T-helper 2 cell treated with Interferon-gamma antibody and Interleukin-4, amounts not matched to agents 100 ng/mL and 5 ng/mL, for 36 hours (primary cell): ENCODE data around the gene PRICKLE2. TPM values are rescaled to one million over a fixed set of nuclear protein-coding genes. Genes with fewer than 3 reads are reported as not detected.

Experiments
- intact Hi-C: fragments of 100-400 bp; cut with micrococcal nuclease; formaldehyde crosslinking; loops from one replicate; pipeline ENCODE4 v1.15.1; 2023
- total RNA-seq: library from RNA; stranded (reverse); gene quantifications from 2 replicates; pipeline ENCODE4 v1.2.3, GENCODE V29; 2022

The PRICKLE2 gene
- total RNA-seq, 1 donor from 2014 or later, result not detected

DNA sequence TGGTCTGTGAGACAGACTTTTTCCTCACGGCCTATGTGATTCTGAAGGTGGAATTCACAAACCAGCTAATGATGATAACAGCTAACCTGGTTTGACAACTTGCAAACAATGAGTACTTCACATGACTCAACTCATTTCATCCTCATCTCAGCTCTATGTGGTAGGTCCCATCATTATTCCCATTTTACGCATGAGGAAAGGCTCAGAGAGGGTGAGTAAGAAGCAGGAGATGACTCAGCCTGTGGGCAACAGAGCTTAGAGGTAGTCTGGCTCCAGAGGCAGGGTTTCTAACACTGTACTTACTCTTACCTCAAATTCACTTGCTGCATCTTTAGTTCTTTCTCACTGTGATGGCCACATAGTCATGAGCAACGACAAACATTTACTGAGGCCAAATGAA lies 176.1 kb downstream of the PRICKLE2 start:
- intact Hi-C loops, result no loop called here

DNA sequence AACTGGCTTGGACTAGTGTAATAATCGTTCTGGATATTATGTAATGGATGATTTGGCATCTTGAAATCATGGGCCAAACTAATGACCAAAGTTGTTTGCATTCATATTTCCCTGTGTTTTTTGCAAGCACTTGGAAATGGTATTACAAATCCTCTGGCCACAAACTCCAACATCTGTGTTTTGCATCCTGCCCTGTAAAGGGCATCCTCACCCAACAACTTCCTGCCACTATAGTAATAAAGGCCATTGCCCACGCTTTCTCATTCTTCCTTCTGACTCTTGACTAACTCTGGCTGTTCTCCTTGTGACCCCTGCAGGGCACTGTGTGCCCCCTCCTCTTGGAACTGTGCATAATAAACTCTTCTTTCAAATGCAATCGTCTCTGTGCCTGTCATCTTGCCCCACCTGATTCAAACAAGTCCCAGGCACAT lies 176.6 kb downstream of the PRICKLE2 start:
- intact Hi-C loops, result no loop called here

DNA sequence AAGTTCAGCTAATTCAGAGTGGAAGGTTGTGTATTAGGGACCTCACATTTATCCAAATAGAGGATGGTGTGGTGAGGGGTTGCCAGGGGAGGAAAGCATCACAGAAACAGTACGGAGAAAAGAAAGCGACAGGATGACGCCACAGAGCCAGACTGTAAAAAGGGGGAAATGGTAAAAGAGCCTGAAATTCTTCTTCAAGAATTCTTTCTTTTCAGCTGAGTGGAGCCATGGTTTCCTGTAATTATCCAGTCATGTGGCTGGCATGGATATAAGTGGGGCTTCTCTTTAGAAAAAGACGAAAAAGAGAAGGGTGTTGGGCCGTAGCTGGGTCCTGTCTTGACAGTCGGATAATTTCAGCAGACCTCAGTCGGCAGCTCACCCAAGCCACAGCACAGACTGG lies 177.5 kb downstream of the PRICKLE2 start:
- intact Hi-C loops, result no loop called here

DNA sequence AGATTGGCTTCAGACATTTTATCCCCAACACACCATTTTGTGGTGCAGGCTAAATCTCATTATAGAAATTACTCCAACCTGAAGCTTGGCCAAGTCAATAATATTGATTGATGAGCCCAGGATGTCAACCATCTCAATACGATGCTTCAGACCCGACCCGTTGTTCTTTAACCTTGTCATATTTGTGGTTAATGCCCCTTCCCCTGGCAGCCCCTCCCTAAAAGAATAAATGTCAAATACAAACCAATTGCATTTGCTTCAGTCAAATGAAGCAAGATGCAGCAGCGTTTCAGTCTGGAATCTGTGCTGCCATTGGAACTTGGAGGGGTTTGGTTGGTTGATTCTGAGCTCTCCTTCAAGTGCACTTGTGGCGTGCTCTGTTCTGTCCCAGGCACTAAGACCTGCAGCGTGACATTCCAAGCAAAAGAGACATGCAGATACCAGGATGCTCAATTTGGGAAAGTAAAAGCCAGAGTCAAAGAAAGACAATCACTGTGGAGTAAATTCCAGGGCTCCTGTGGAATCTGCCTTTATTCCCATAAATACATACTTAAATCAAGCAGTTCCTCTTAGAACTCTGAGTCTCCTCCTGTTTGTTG lies 178.2 kb downstream of the PRICKLE2 start:
- intact Hi-C loops, result no loop called here

DNA sequence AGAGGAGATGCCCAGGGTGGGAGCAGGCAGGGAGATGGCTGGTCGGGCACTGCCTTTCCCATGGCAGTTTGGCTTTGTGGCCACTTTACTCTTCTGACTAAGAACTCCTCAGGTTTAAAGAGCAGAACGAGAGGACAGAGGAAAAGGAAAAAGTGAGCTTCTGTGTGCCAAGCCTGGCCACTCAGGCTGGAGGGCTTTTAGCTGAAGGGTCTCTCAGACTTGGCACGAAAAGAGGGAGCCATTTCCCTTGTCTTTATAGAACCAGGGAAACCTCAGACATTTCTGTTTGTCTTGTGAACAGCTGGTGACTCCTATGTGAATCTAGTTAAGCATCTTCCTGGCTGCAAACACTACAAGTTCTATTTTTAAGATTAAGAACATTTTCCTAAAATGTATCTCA lies 178.7 kb downstream of the PRICKLE2 start:
- intact Hi-C loops, result no loop called here

DNA sequence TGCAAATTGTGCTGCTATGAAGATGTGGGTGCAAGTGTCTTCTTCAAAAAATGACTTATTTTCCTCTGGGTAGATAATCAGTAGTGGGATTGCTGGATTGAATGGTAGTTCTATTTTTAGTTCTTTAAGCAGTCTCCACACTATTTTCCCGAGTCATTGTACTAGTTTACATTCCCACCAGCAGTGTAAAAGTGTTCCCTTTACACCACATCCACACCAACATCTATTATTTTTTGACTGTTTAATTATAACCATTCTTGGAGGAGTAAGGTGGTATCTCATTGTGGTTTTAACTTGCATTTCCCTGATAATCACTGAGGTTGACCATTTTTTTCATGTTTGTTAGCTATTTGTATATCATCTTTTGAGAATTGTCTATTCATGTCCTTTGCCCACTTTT lies 182.3 kb downstream of the PRICKLE2 start:
- intact Hi-C loops, result no loop called here

Other genes starting within 250 kb of the PRICKLE2 start
- 88.5 and 89.2 TPM in 2 replicates for gene PSMD6, start 202.0 kb downstream of the PRICKLE2 start, total RNA-seq